C4-2B (cell line): ENCODE measurements around the gene LACTB.

Source experiments
- ZFX ChIP-seq: fragments of 450-650 bp; IDR thresholded peaks from 2 replicates; pipeline ENCODE4 v1.6.1; 2017
- TF ChIP-seq, protein P1 (sequence below): fragments of 450-650 bp; conservative IDR thresholded peaks from 2 replicates; pipeline ENCODE4 v1.5.1; 2017; ENCODE audit warnings: mild to moderate bottlenecking

GRCh38 chr15:63151665-63152064 lies 30.0 kb downstream of the LACTB start:
- TF ChIP-seq, protein P1, sequence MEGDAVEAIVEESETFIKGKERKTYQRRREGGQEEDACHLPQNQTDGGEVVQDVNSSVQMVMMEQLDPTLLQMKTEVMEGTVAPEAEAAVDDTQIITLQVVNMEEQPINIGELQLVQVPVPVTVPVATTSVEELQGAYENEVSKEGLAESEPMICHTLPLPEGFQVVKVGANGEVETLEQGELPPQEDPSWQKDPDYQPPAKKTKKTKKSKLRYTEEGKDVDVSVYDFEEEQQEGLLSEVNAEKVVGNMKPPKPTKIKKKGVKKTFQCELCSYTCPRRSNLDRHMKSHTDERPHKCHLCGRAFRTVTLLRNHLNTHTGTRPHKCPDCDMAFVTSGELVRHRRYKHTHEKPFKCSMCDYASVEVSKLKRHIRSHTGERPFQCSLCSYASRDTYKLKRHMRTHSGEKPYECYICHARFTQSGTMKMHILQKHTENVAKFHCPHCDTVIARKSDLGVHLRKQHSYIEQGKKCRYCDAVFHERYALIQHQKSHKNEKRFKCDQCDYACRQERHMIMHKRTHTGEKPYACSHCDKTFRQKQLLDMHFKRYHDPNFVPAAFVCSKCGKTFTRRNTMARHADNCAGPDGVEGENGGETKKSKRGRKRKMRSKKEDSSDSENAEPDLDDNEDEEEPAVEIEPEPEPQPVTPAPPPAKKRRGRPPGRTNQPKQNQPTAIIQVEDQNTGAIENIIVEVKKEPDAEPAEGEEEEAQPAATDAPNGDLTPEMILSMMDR = no peak
- no peak for TF ChIP-seq ZFX
